GM18498 (cell line): ENCODE results near the gene TAGLN2.
"Not testable (repeated sequence)": the region's sequence is repeated elsewhere in the genome, so short reads cannot be mapped to it uniquely, and the experiment has no call there.

Experiments used
- ATAC-seq: cut with Tn5 transposase; IDR thresholded peaks from one replicate; pipeline ENCODE4 v1.9.1; 2021; ENCODE audit warnings: mild to moderate bottlenecking, moderate library complexity; ENCODE audit not compliant: unreplicated experiment

TAGLN2 gene

GRCh38 chr1:159922511-159923202 is 2.6 kb downstream of the TAGLN2 start:
- no peak for ATAC-seq

DNA sequence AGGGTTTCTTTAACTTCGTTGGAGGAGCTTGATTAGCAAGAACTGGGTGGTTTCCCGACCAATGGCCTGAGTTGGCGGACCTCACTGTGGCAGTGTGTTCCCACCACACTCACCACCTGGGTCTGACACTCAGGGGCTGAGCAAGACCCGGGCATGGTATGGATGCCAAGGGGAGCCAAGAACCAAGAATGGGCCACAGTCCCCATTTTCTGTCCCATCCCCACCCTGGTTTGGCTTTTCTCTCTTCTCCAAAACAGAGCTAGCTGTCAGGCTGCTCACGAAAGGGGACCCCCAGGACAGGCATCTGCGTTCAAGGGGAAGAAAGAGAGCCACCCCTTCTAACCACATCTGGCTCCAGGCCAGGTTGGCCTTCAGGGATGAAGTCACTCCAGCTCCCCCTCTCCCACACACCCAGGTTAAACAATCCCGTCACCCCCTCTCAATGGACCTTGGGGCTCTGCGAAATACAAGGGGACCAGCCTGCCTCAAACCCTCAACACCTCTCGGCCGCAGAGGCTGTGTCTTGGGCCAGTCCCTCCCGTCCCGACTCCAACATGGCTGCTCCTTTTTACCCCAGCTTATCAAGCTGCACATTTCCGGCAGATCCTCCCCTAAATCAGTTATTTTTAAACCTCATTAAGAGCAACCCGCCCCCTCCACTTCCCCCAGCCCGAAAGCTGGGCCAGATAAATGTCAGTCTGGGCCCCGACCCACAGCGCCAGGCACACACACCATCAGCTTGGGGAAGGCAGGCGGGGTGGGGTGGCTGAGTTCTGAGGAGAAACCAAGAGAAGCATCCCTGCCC is 3.4 kb downstream of the TAGLN2 start:
- ATAC-seq: no peak

DNA sequence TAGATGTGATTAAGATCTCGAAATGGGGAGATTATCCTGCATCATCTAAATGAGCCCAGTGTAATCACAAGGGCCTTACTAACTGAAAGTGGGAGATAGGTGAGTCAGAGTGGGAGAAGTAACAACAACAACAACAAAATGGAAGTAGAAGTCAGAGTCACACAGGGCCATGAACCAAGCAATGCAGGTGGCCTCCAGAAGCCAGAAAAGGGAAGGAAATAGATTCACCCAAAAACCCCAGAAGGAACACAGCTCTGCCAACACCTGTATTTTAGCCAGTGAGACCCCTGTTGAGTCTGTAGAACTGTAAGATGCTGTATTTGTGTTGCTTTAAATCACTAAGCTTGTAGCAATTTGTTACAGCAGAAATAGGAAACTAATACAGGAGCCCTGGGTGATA is 4.1 kb downstream of the TAGLN2 start:
- peak; percentile 22 for ATAC-seq

DNA sequence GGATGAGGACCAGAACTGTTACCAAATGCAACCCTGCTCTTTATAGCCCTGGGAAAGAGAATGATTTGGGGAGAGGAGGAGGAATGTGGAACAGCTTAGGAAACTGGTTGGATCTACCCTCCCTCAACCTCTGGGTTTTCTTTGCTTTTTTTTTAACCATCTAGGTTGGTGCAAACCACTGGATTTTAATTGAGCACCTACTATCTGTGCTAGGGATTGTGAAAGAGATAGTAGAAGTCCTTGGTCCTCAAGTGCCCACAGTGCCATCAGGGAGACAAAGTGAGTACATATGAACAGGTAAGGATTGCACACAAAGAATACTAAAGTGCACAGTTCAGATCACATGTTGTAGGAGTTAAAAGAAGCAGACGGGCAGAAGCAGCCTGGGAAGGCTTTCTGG is 4.7 kb downstream of the TAGLN2 start:
- no peak for ATAC-seq

- ATAC-seq: no peak
Observed at GRCh38 chr1:159920202-159920601, 5.1 kb downstream of the TAGLN2 start.

DNA sequence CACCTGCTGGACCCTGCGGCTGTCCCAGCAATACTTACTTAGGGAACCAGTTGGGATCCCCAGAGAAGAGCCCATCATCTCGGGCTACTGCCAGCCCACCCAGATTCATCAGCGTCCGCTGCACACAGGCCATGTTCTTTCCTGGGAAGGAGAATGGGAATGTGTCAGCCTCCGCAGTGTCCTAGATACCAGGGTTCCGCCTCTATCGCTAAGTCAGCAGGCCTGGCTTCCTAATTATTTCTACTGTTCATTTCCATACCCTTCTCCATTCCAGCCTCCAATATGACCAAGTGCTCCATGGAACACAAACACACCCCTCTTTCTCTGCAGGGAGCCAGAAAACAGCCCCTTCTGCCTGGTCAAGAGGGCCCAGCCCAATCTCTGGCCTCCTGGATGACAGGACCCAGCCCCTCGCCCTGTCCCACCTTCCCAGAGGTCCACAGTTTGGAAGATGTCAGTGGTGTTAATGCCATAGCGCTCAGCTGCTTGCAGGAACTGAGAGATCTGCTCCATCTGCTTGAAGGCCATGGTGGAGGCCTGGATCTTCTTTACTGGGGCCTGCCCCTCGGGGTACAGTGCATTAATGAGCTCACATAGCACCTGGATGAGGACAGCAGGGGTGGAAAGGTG is 6.0 kb downstream of the TAGLN2 start:
- ATAC-seq: no peak

- ATAC-seq: no peak
Observed at GRCh38 chr1:159918352-159919200, 6.7 kb downstream of the TAGLN2 start.

DNA sequence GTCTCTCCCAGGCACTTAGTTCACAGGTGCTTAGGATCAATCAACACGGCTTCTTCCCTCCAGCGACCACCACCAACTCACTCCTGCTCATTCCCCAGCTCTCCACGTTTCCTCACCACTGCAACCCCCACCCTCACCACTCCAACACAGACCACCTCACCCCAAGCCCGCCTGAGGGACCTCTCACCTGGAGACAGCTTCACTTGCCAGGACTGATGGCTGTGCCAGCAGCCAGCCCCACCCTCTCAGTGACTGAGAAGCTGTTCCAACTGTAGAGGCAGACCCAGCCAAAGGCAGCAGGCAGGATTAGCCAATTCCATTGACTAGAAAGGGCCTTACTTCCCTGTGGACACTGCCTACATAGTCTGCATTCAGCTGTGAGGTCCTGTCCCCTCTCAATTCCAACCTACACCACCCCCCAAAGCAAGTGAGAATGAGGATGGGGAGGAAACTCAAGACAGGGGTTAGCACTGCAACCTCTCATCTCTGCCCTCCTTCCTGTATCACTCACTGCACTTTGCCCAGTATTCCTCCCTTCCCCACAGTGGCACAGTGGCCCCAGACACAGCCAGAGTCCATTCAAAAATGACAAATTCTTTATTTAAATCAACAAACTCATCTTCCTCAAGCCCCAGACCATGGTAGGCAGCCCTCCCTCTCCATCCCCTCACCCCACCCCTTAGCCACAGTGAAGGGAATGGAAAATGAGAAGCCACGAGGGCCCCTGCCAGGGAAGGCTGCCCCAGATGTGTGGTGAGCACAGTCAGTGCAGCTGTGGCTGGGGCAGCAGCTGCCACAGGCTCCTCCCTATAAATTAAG is 7.6 kb downstream of the TAGLN2 start:
- ATAC-seq: no peak

GRCh38 chr1:159916242-159917051 is 8.9 kb downstream of the TAGLN2 start:
- ATAC-seq: no peak

- ATAC-seq: no peak
Observed at GRCh38 chr1:159915571-159916241, 9.6 kb downstream of the TAGLN2 start.

DNA sequence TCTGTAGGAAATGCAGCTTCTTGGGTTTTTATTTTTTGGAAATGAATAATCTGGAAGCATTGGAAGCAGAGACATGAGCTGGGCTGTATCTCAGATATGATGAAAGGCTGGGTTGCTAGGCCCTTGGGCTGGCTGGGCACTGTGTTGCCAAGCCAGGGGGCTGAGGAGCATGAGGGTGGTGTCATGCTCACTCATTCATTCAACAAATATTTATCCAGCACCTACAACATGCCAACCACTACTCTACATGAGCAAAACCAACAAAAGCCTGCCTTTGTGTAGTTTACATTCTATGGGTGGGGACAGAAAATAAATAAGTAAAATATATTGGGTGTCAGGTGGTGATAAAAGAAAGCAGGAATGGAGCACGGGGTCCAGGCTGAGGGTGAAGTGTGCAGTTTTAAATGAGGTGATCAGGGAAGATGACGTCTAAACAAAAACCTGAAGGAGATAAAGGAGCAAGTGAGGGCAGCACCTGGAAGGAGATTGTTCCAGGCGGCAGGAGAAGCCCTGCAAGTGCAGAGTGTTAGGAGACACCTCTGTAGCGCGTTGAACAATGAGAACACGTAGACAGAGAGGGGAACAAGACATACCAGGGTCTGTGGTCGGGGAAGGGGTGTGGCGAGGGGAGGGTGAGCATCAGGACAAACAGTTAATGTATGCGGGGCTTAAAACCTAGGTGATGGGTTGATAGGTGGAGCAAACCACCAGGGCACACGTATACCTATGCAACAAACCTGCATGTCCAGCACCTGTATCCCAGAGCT is 10.9 kb downstream of the TAGLN2 start:
- no peak for ATAC-seq

GRCh38 chr1:159913451-159914192 is 11.7 kb downstream of the TAGLN2 start:
- ATAC-seq: no peak

- ATAC-seq: no peak
Observed at GRCh38 chr1:159911326-159912070, 13.8 kb downstream of the TAGLN2 start.

- ATAC-seq: no peak
Observed at GRCh38 chr1:159908031-159908940, 17.0 kb downstream of the TAGLN2 start.

GRCh38 chr1:159906960-159907359 is 18.3 kb downstream of the TAGLN2 start:
- no peak for ATAC-seq

GRCh38 chr1:159904036-159904435 is 21.3 kb downstream of the TAGLN2 start:
- not testable (repeated sequence) for ATAC-seq
